SK-N-SH (cell line): ENCODE results near the gene ACAP1. TPM values are rescaled to one million over a fixed set of nuclear protein-coding genes. Genes with fewer than 3 reads are reported as not detected.
A peak's percentile ranks its signal among the peaks of the same experiment; 100 is the strongest.

Source experiments
- CTCF ChIA-PET: fragments of 300-600, 350-600 bp; formaldehyde crosslinking; extraction: SDS; loops from one replicate; lab custom pipeline; 2021; lab: Yijun Ruan, JAX
- POLR2A ChIA-PET: fragments of 350-600 bp; sonication (Branson Sonifier 250); formaldehyde crosslinking; extraction: SDS; loops from one replicate; lab custom pipeline; 2020; ENCODE audit warnings: antibody characterized with exemption, inconsistent platforms; lab: Yijun Ruan, JAX
- DNase-seq: peaks from one replicate; pipeline ENCODE4 v3.0.0; 2012
- H2AFZ ChIP-seq: fragments of 200-600 bp; sonication (generic); 2 replicates; pipeline ENCODE4 v1.8.1; 2016; ENCODE audit warnings: antibody characterized with exemption, mild to moderate bottlenecking, low read depth
- H3F3A ChIP-seq: fragments of 200-600 bp; sonication (generic); replicated peaks from 2 replicates; pipeline ENCODE3; 2016; ENCODE audit warnings: antibody characterized with exemption, mild to moderate bottlenecking; ENCODE audit not compliant: insufficient read depth
- H3K27ac ChIP-seq, 2 experiments: fragments of 200-500 bp in 1 of 2; fragments of 200-600 bp in 1 of 2; sonication (Bioruptor generic) in 1 of 2; sonication (generic), shearing (Covaris generic) in 1 of 2; 2 replicates each; pipeline versions ENCODE4 v1.5.1 to v1.6.1; 2014 to 2016; ENCODE audit warnings: low read depth in 2 of 2, inconsistent platforms in 1 of 2, low read length in 1 of 2, mild to moderate bottlenecking in 1 of 2, mixed read lengths in 1 of 2
- H3K27me3 ChIP-seq: fragments of 200-600 bp; sonication (generic), shearing (Covaris generic); 2 replicates; pipeline ENCODE4 v1.6.1; 2016; ENCODE audit warnings: mixed run types; ENCODE audit not compliant: insufficient read depth
- H3K36me3 ChIP-seq, 2 experiments: fragments of 200-500 bp in 1 of 2; fragments of 200-600 bp in 1 of 2; sonication (Bioruptor generic) in 1 of 2; sonication (generic) in 1 of 2; replicated peaks in 1 of 2; 2 replicates each; pipeline versions ENCODE3 to v1.5.1; 2014 to 2016; ENCODE audit warnings: low read length in 1 of 2, mild to moderate bottlenecking in 1 of 2; ENCODE audit not compliant: insufficient read depth in 2 of 2, control insufficient read depth in 1 of 2
- H3K4me1 ChIP-seq, 2 experiments: fragments of 200-500 bp in 1 of 2; fragments of 200-600 bp in 1 of 2; sonication (Bioruptor generic) in 1 of 2; sonication (generic), shearing (Covaris generic) in 1 of 2; 2 replicates each; pipeline versions ENCODE4 v1.5.1 to v1.6.1; 2014 to 2016; ENCODE audit warnings: low read depth in 1 of 2, low read length in 1 of 2, mixed run types in 1 of 2; ENCODE audit not compliant: insufficient read depth in 2 of 2, control insufficient read depth in 1 of 2
- H3K4me2 ChIP-seq: fragments of 200-600 bp; sonication (generic), shearing (Covaris generic); 2 replicates; pipeline ENCODE4 v1.6.1; 2017; ENCODE audit warnings: mixed run types
- H3K4me3 ChIP-seq, 2 experiments: fragments of 200-500 bp in 1 of 2; fragments of 200-600 bp in 1 of 2; sonication (Bioruptor generic) in 1 of 2; sonication (generic), shearing (Covaris generic) in 1 of 2; 2 replicates each; pipeline versions ENCODE4 v1.5.1 to v1.8.1; 2014 to 2016; ENCODE audit warnings: low read depth in 2 of 2, inconsistent platforms in 1 of 2, low read length in 1 of 2, mild to moderate bottlenecking in 1 of 2, mixed read lengths in 1 of 2, moderate library complexity in 1 of 2
- H3K79me2 ChIP-seq: fragments of 200-600 bp; sonication (generic); 2 replicates; pipeline ENCODE4 v1.8.1; 2017; ENCODE audit warnings: mild to moderate bottlenecking; ENCODE audit not compliant: insufficient read depth
- H3K9ac ChIP-seq: fragments of 200-600 bp; sonication (generic); 2 replicates; pipeline ENCODE4 v1.6.1; 2017; ENCODE audit warnings: mixed run types
- H3K9me2 ChIP-seq: fragments of 200-600 bp; sonication (generic); 2 replicates; pipeline ENCODE4 v1.6.1; 2017; ENCODE audit warnings: mixed run types
- H3K9me3 ChIP-seq: fragments of 200-600 bp; sonication (generic); 2 replicates; pipeline ENCODE4 v1.6.1; 2017; ENCODE audit warnings: mixed run types, mild to moderate bottlenecking, moderate library complexity
- H4K20me1 ChIP-seq: fragments of 200-600 bp; sonication (generic); 2 replicates; pipeline ENCODE4 v1.6.1; 2017; ENCODE audit warnings: mild to moderate bottlenecking, mixed run types; ENCODE audit not compliant: insufficient read depth
- CHD2 ChIP-seq: fragments of 150-350 bp; IDR thresholded peaks from 2 replicates; pipeline ENCODE4 v1.6.1; 2018; ENCODE audit warnings: low read length; ENCODE audit not compliant: partially characterized antibody
- EP300 ChIP-seq, 2 experiments: IDR thresholded peaks; 2 replicates each; pipeline versions ENCODE4 v1.4.0 to v1.6.1; 2012; ENCODE audit warnings: borderline replicate concordance in 1 of 2, low read depth in 1 of 2, low read length in 1 of 2
- FOSL2 ChIP-seq: IDR thresholded peaks from 2 replicates; pipeline ENCODE4 v1.4.0; 2012; ENCODE audit warnings: low read depth, mild to moderate bottlenecking, moderate library complexity, borderline replicate concordance
- FOXM1 ChIP-seq: IDR thresholded peaks from 2 replicates; pipeline ENCODE4 v1.4.0; 2012; ENCODE audit warnings: low read depth, mild to moderate bottlenecking
- GABPA ChIP-seq: IDR thresholded peaks from 2 replicates; pipeline ENCODE4 v1.4.0; 2012; ENCODE audit warnings: low read depth, mild to moderate bottlenecking
- MXI1 ChIP-seq: IDR thresholded peaks from 2 replicates; pipeline ENCODE4 v1.6.1; 2012; ENCODE audit warnings: mild to moderate bottlenecking, low read depth, low read length, improper control_type of control experiment
- NFIC ChIP-seq: IDR thresholded peaks from 2 replicates; pipeline ENCODE4 v1.4.0; 2012; ENCODE audit warnings: borderline replicate concordance
- POLR2AphosphoS5 ChIP-seq: IDR thresholded peaks from 2 replicates; pipeline ENCODE4 v1.6.1; 2012; ENCODE audit warnings: low read depth, low read length
- RAD21 ChIP-seq: IDR thresholded peaks from 2 replicates; pipeline ENCODE4 v1.6.1; 2012; ENCODE audit warnings: mild to moderate bottlenecking, low read length
- RCOR1 ChIP-seq: fragments of 150-350 bp; IDR thresholded peaks from 2 replicates; pipeline ENCODE4 v1.6.1; 2017; ENCODE audit warnings: antibody characterized with exemption, low read length
- RFX5 ChIP-seq: IDR thresholded peaks from 2 replicates; pipeline ENCODE4 v1.6.1; 2012; ENCODE audit warnings: mild to moderate bottlenecking, improper control_type of control experiment, low read length
- SIN3A ChIP-seq: IDR thresholded peaks from 2 replicates; pipeline ENCODE4 v1.6.1; 2012; ENCODE audit warnings: low read depth, mild to moderate bottlenecking, low read length, moderate library complexity, borderline replicate concordance
- SMC3 ChIP-seq: IDR thresholded peaks from 2 replicates; pipeline ENCODE4 v1.6.1; 2012; ENCODE audit warnings: low read depth, low read length, improper control_type of control experiment
- TAF1 ChIP-seq: IDR thresholded peaks from 2 replicates; pipeline ENCODE4 v1.6.1; 2012; ENCODE audit warnings: low read depth, mild to moderate bottlenecking, low read length, moderate library complexity, borderline replicate concordance
- USF1 ChIP-seq: IDR thresholded peaks from 2 replicates; pipeline ENCODE4 v1.4.0; 2012; ENCODE audit warnings: low read depth, borderline replicate concordance
- USF2 ChIP-seq: fragments of 150-350 bp; IDR thresholded peaks from 2 replicates; pipeline ENCODE4 v1.6.1; 2017; ENCODE audit warnings: antibody characterized with exemption, low read length, low read depth, borderline replicate concordance
- WGBS: methylation state at CpG from one replicate; pipeline ENCODE4 v1.1.6; 2017; ENCODE audit warnings: low lambda C conversion rate; 5-methylcytosine and 5-hydroxymethylcytosine counted together
- polyA plus RNA-seq, 3 experiments: library from polyadenylated mRNA; depleted of rRNA; stranded (reverse); fragments of >200 nt; gene quantifications; 2 replicates each; pipeline ENCODE4 v1.2.3, GENCODE V29; 2012
- TF ChIP-seq, protein P1 (sequence below): IDR thresholded peaks from 2 replicates; pipeline ENCODE4 v1.4.0; 2012; ENCODE audit warnings: low read depth
- TF ChIP-seq, protein P2 (sequence below): IDR thresholded peaks from 2 replicates; pipeline ENCODE4 v1.6.1; 2012; ENCODE audit warnings: mild to moderate bottlenecking, low read depth, low read length, moderate library complexity

The ACAP1 gene
- polyA plus RNA-seq, 1 of the 3 experiments (the other 2 are of a cell fraction), result 0.71 TPM

GRCh38 chr17:7306911-7307685 lies 29.2 kb upstream of the ACAP1 start, which contains the start of gene EIF5A (continued):
- TF ChIP-seq RFX5, result no peak
- no peak for TF ChIP-seq EP300 (IDR thresholded peaks at IDR 0.05; ENCODE audit: borderline replicate concordance in 1 of 2, low read depth in 1 of 2, low read length in 1 of 2)
- TF ChIP-seq, protein P1, sequence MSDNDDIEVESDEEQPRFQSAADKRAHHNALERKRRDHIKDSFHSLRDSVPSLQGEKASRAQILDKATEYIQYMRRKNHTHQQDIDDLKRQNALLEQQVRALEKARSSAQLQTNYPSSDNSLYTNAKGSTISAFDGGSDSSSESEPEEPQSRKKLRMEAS, result peak; percentile 86
- no peak for TF ChIP-seq SMC3

DNA sequence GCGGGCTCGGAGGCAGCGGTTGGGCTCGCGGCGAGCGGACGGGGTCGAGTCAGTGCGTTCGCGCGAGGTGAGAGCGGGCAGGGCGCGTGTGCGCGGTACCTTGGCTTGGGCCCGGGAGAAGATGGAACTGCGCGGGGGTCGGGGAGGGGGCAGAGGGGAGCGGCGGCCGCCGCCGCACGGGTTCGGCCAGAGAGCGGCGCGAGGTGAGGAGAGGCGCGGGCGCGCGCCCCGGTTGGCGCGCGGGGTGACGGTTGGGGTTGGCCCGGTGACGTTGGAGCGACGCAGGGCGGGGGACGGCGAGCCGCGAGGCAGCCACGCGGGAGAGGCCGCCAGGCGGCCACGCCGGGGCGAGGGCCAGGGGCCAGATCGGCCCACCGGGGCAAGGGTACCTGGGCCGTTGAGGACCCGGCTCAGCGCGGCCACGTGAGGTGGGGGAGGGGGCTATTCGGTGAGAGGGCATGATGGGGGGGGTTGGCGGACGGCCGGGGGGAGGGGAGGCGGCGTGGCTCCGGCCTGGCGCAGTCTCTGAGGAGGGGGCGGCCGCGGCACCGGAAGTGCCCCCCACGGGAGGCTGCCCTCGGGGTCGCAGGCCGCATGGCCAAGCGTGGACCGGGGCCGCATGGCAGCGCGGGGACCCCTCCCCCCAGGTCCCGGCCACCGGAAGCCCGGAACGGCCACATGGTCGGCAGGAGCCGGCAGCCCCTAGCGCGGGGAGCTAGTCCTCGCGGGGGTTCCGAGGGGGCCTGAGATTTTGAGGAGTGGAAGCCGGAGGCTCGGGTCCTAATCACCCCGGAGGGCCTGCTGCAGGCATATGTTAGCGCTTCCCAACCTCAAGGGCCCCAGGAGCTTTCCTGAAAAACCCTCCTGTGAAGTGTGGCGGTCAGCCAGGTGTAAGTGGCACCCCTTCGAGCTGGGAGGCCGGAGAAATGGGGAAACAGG lies 28.4 kb upstream of the ACAP1 start:
- TF ChIP-seq NFIC, result no peak
- TF ChIP-seq SMC3, result no peak
- no peak; the same call in 1 of the 2 replicates for TF ChIP-seq POLR2AphosphoS5
- TF ChIP-seq GABPA, result peak; percentile 9; the same call in 1 of the 2 replicates
- TF ChIP-seq, protein P2, sequence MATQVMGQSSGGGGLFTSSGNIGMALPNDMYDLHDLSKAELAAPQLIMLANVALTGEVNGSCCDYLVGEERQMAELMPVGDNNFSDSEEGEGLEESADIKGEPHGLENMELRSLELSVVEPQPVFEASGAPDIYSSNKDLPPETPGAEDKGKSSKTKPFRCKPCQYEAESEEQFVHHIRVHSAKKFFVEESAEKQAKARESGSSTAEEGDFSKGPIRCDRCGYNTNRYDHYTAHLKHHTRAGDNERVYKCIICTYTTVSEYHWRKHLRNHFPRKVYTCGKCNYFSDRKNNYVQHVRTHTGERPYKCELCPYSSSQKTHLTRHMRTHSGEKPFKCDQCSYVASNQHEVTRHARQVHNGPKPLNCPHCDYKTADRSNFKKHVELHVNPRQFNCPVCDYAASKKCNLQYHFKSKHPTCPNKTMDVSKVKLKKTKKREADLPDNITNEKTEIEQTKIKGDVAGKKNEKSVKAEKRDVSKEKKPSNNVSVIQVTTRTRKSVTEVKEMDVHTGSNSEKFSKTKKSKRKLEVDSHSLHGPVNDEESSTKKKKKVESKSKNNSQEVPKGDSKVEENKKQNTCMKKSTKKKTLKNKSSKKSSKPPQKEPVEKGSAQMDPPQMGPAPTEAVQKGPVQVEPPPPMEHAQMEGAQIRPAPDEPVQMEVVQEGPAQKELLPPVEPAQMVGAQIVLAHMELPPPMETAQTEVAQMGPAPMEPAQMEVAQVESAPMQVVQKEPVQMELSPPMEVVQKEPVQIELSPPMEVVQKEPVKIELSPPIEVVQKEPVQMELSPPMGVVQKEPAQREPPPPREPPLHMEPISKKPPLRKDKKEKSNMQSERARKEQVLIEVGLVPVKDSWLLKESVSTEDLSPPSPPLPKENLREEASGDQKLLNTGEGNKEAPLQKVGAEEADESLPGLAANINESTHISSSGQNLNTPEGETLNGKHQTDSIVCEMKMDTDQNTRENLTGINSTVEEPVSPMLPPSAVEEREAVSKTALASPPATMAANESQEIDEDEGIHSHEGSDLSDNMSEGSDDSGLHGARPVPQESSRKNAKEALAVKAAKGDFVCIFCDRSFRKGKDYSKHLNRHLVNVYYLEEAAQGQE, result no peak
- no peak for TF ChIP-seq FOSL2
- no peak for TF ChIP-seq TAF1
- TF ChIP-seq USF2, result no peak
- TF ChIP-seq USF1, result no peak
- no peak for TF ChIP-seq RCOR1
- peak; percentile 93 for TF ChIP-seq MXI1
- no peak for TF ChIP-seq RAD21
- no peak for TF ChIP-seq FOXM1
- no peak for TF ChIP-seq RFX5
- peak; percentile 51 for TF ChIP-seq CHD2
- TF ChIP-seq, protein P1, result peak; percentile 78
- TF ChIP-seq SIN3A, result 0 out of 2 replicates have a peak, but pooled peaks have one; percentile 1
- CTCF ChIA-PET, result interaction anchor here (0.9 to 2.6 kb wide), 4 partner anchors 12 to 94 kb away, joined by 3 to 7 read pairs (median 6); partner anchors contain the start of gene SLC2A4
- H4K20me1 ChIP-seq, result peaks cover 46% of the 10 kb centered on the region
- H2AFZ ChIP-seq, result no peak overlapping the region
- 2% methylated on average over 27 of the region's 104 CpGs for WGBS
- peaks cover 52% of the 10 kb centered on the region for H3K79me2 ChIP-seq
- H3K4me2 ChIP-seq, result peak overlapping the region; percentile 90
- H3F3A ChIP-seq, result peaks cover 50% of the 10 kb centered on the region
- H3K27ac ChIP-seq, result peak overlapping the region; percentile 83 to 91
- H3K9me2 ChIP-seq, result no peaks in the 10 kb centered on the region
- POLR2A ChIA-PET, result no interaction called here
- H3K27me3 ChIP-seq, result no peaks in the 10 kb centered on the region
- peak overlapping the region; percentile 93 for H3K9ac ChIP-seq
- peak; percentile 68 for DNase-seq
- peaks cover 17 to 25% of the 10 kb centered on the region in 2 experiments for H3K4me1 ChIP-seq
- peak overlapping the region; percentile 76 to 79 for H3K4me3 ChIP-seq
- H3K9me3 ChIP-seq, result no peaks in the 10 kb centered on the region
- peaks cover 32 to 36% of the 10 kb centered on the region in 2 experiments for H3K36me3 ChIP-seq
